DOHH2 (cell line): ENCODE results near the gene CNTNAP2.

ENCODE experiments used
- CTCF ChIP-seq: fragments of 200-600 bp; sonication (generic); IDR thresholded peaks from one replicate; pipeline ENCODE4 v1.5.1; 2014; ENCODE audit warnings: antibody characterized with exemption, mild to moderate bottlenecking, low read depth, low read length; ENCODE audit not compliant: poor library complexity, severe bottlenecking
- EZH2phosphoT487 ChIP-seq: fragments of 200-600 bp; sonication (generic); IDR thresholded peaks from 2 replicates; pipeline ENCODE4 v1.6.1; 2017; ENCODE audit warnings: borderline replicate concordance, mild to moderate bottlenecking, antibody characterized with exemption, low read length, moderate library complexity, mixed read lengths

GRCh38 chr7:148436571-148436970 lies 2320.0 kb downstream of the CNTNAP2 start:
- no peak for TF ChIP-seq CTCF
- TF ChIP-seq EZH2phosphoT487, result no peak
